H9 (cell line): Measurements from ENCODE around the gene NTSR2. TPM values are rescaled to one million over a fixed set of nuclear protein-coding genes. Genes with fewer than 3 reads are reported as not detected.

Experiments
- DNase-seq: peaks from one replicate; pipeline ENCODE4 v3.0.0-alpha.2; 2017
- H2AFZ ChIP-seq: one replicate; pipeline ENCODE4 v1.6.1; 2013; ENCODE audit warnings: mild to moderate bottlenecking, low read length, control low read depth, moderate library complexity
- H2AK5ac ChIP-seq: 2 replicates; pipeline ENCODE4 v1.6.1; 2013; ENCODE audit warnings: low read length, control low read depth, mixed read lengths; ENCODE audit not compliant: insufficient read length
- H2BK120ac ChIP-seq: one replicate; pipeline ENCODE4 v1.6.1; 2013; ENCODE audit warnings: low read depth, mild to moderate bottlenecking, low read length, control low read depth, inconsistent platforms; ENCODE audit not compliant: poor library complexity, severe bottlenecking
- H2BK12ac ChIP-seq: 2 replicates; pipeline ENCODE4 v1.6.1; 2013; ENCODE audit warnings: low read length, control low read depth, mixed read lengths, low read depth; ENCODE audit not compliant: insufficient read length
- H2BK15ac ChIP-seq: 2 replicates; pipeline ENCODE4 v1.6.1; 2013; ENCODE audit warnings: low read depth, low read length, control low read depth
- H2BK20ac ChIP-seq: one replicate; pipeline ENCODE4 v1.6.1; 2013; ENCODE audit warnings: low read depth, mild to moderate bottlenecking, low read length, control low read depth, inconsistent platforms; ENCODE audit not compliant: poor library complexity, severe bottlenecking
- H2BK5ac ChIP-seq: 2 replicates; pipeline ENCODE4 v1.6.1; 2013; ENCODE audit warnings: low read length, control low read depth, mixed read lengths; ENCODE audit not compliant: insufficient read length
- H3K14ac ChIP-seq: 2 replicates; pipeline ENCODE4 v1.6.1; 2013; ENCODE audit warnings: low read length, control low read depth; ENCODE audit not compliant: insufficient read depth
- H3K18ac ChIP-seq: 2 replicates; pipeline ENCODE4 v1.6.1; 2013; ENCODE audit warnings: low read depth, mild to moderate bottlenecking, mixed read lengths, low read length, control low read depth; ENCODE audit not compliant: insufficient read length
- H3K23ac ChIP-seq: 2 replicates; pipeline ENCODE4 v1.6.1; 2013; ENCODE audit warnings: low read length, control low read depth, mixed read lengths, low read depth; ENCODE audit not compliant: insufficient read length
- H3K23me2 ChIP-seq: 2 replicates; pipeline ENCODE4 v1.6.1; 2013; ENCODE audit warnings: low read depth, mild to moderate bottlenecking, mixed read lengths, low read length, control low read depth; ENCODE audit not compliant: insufficient read length, poor library complexity, severe bottlenecking
- H3K27ac ChIP-seq: 2 replicates; pipeline ENCODE4 v1.5.1; 2013; ENCODE audit warnings: low read length, control low read depth, mixed read lengths, low read depth; ENCODE audit not compliant: insufficient read length
- H3K27me3 ChIP-seq: 2 replicates; pipeline ENCODE4 v1.6.1; 2013; ENCODE audit warnings: low read length, control low read depth, inconsistent platforms; ENCODE audit not compliant: insufficient read depth
- H3K4ac ChIP-seq: 2 replicates; pipeline ENCODE4 v1.6.1; 2013; ENCODE audit warnings: low read depth, mild to moderate bottlenecking, control low read depth, inconsistent platforms, low read length, moderate library complexity
- H3K4me1 ChIP-seq: 2 replicates; pipeline ENCODE4 v1.6.1; 2013; ENCODE audit warnings: low read length, control low read depth, inconsistent platforms; ENCODE audit not compliant: insufficient read depth
- H3K4me2 ChIP-seq: 2 replicates; pipeline ENCODE4 v1.6.1; 2013; ENCODE audit warnings: low read length, control low read depth, mixed read lengths; ENCODE audit not compliant: insufficient read length, insufficient read depth
- H3K56ac ChIP-seq: 2 replicates; pipeline ENCODE4 v1.6.1; 2013; ENCODE audit warnings: low read depth, mild to moderate bottlenecking, mixed read lengths, low read length, control low read depth; ENCODE audit not compliant: insufficient read length
- H3K79me1 ChIP-seq: 2 replicates; pipeline ENCODE4 v1.6.1; 2013; ENCODE audit warnings: low read depth, mild to moderate bottlenecking, moderate library complexity, low read length, control low read depth, inconsistent platforms; ENCODE audit not compliant: insufficient read depth, poor library complexity, severe bottlenecking
- H3K79me2 ChIP-seq: 2 replicates; pipeline ENCODE4 v1.6.1; 2013; ENCODE audit warnings: low read length, control low read depth, inconsistent platforms; ENCODE audit not compliant: insufficient read depth
- H3K9ac ChIP-seq: 2 replicates; pipeline ENCODE4 v1.6.1; 2013; ENCODE audit warnings: low read length, control low read depth, mixed read lengths; ENCODE audit not compliant: insufficient read length; ENCODE audit errors: extremely low read depth
- H3K9me3 ChIP-seq: one replicate; pipeline ENCODE4 v1.6.1; 2013; ENCODE audit warnings: low read depth, low read length, inconsistent platforms; ENCODE audit not compliant: control insufficient read depth
- H3T11ph ChIP-seq: one replicate; pipeline ENCODE4 v1.6.1; 2013; ENCODE audit warnings: mild to moderate bottlenecking, low read length, control low read depth, inconsistent platforms
- H4K20me1 ChIP-seq: one replicate; pipeline ENCODE4 v1.6.1; 2013; ENCODE audit not compliant: control insufficient read depth, insufficient read length, insufficient read depth
- H4K5ac ChIP-seq: 2 replicates; pipeline ENCODE4 v1.6.1; 2013; ENCODE audit warnings: low read depth, mild to moderate bottlenecking, mixed read lengths, low read length, control low read depth; ENCODE audit not compliant: insufficient read length
- H4K8ac ChIP-seq: replicated peaks from 2 replicates; pipeline ENCODE4 v1.6.1; 2013; ENCODE audit warnings: low read length, control low read depth, mixed read lengths, low read depth; ENCODE audit not compliant: insufficient read length
- H4K91ac ChIP-seq: 2 replicates; pipeline ENCODE4 v1.6.1; 2013; ENCODE audit warnings: low read depth, mild to moderate bottlenecking, moderate library complexity, mixed read lengths, low read length, control low read depth; ENCODE audit not compliant: insufficient read length
- H3K27ac Mint-ChIP-seq, 3 experiments: 2 replicates in 2 of 3; 3 replicates in 1 of 3; pipeline ENCODE4 v1.8.0; 2020 to 2021; ENCODE audit warnings: mixed read lengths in 3 of 3, mild to moderate bottlenecking in 1 of 3, moderate library complexity in 1 of 3
- H3K27me3 Mint-ChIP-seq: 2 replicates; pipeline ENCODE4 v1.8.0; 2021; ENCODE audit warnings: low read depth, mild to moderate bottlenecking, moderate library complexity, mixed read lengths
- H3K36me3 Mint-ChIP-seq, 3 experiments: 2 replicates in 2 of 3; 3 replicates in 1 of 3; pipeline ENCODE4 v1.8.0; 2020 to 2021; ENCODE audit warnings: low read depth in 3 of 3, mixed read lengths in 3 of 3; ENCODE audit not compliant: insufficient read depth in 1 of 3
- H3K4me1 Mint-ChIP-seq, 2 experiments: 2 replicates each; pipeline ENCODE4 v1.8.0; 2020; ENCODE audit warnings: mixed read lengths in 2 of 2
- H3K4me3 Mint-ChIP-seq, 2 experiments: 2 replicates in 1 of 2; 3 replicates in 1 of 2; pipeline ENCODE4 v1.8.0; 2020 to 2021; ENCODE audit warnings: mild to moderate bottlenecking in 2 of 2, mixed read lengths in 2 of 2, moderate library complexity in 1 of 2
- H3K9me3 Mint-ChIP-seq, 2 experiments: 2 replicates in 1 of 2; 3 replicates in 1 of 2; pipeline ENCODE4 v1.8.0; 2020; ENCODE audit warnings: mild to moderate bottlenecking in 2 of 2, mixed read lengths in 2 of 2, moderate library complexity in 1 of 2
- CTCF ChIP-seq: fragments of 200-600 bp; sonication (generic); conservative IDR thresholded peaks from 3 replicates; pipeline ENCODE4 v1.8.0; 2021; ENCODE audit warnings: antibody characterized with exemption, mild to moderate bottlenecking
- WGBS: extraction: QIAGEN DNeasy Blood & Tissue Kit; methylation state at CpG from one replicate; pipeline ENCODE4 v1.1.7; 2013; ENCODE audit warnings: missing lambda C conversion rate, low lambda C conversion rate, mixed read lengths; ENCODE audit not compliant: insufficient read length; ENCODE audit errors: extremely low coverage; 5-methylcytosine and 5-hydroxymethylcytosine counted together
- total RNA-seq: library from RNA; stranded (reverse); gene quantifications from 2 replicates; pipeline ENCODE4 v1.2.1, GENCODE V29; 2021

The NTSR2 gene
- total RNA-seq, 1 experiment from 2014 or later: not detected

GRCh38 chr2:11618708-11619062 lies 51.3 kb downstream of the NTSR2 start:
- H3K4me1 Mint-ChIP-seq: no peaks in the 10 kb centered on the region
- no peak overlapping the region for H3K4me3 Mint-ChIP-seq
- H3K4me1 ChIP-seq: no peaks in the 10 kb centered on the region
- WGBS: no CpG with 5 or more reads among the region's 20 CpGs
- DNase-seq: no peak
- H3K9me3 Mint-ChIP-seq: no peaks in the 10 kb centered on the region
- no peak overlapping the region for H2BK120ac ChIP-seq
- H3K27me3 Mint-ChIP-seq: no peaks in the 10 kb centered on the region
- no peak overlapping the region for H3K18ac ChIP-seq
- no peak overlapping the region for H3K27ac Mint-ChIP-seq
- H3K9me3 ChIP-seq: no peaks in the 10 kb centered on the region
- no peak overlapping the region for H3K4ac ChIP-seq
- H2AFZ ChIP-seq: no peak overlapping the region
- H2AK5ac ChIP-seq: no peak overlapping the region
- H3K9ac ChIP-seq: no peak overlapping the region
- H2BK15ac ChIP-seq: no peak overlapping the region
- no peak overlapping the region for H3T11ph ChIP-seq
- no peak overlapping the region for H2BK5ac ChIP-seq
- H3K56ac ChIP-seq: no peak overlapping the region
- peaks cover 23 to 31% (median 23%) of the 10 kb centered on the region in 3 experiments for H3K36me3 Mint-ChIP-seq
- no peak overlapping the region for H3K27ac ChIP-seq
- H3K4me2 ChIP-seq: no peak overlapping the region
- no peaks in the 10 kb centered on the region for H3K23me2 ChIP-seq
- H4K5ac ChIP-seq: no peak overlapping the region
- no peak overlapping the region for H3K23ac ChIP-seq
- H2BK20ac ChIP-seq: no peak overlapping the region
- H2BK12ac ChIP-seq: no peak overlapping the region
- H3K79me1 ChIP-seq: no peaks in the 10 kb centered on the region
- H4K8ac ChIP-seq: no peak overlapping the region
- H4K91ac ChIP-seq: no peak overlapping the region
- TF ChIP-seq CTCF: no peak
- H4K20me1 ChIP-seq: no peaks in the 10 kb centered on the region
- no peaks in the 10 kb centered on the region for H3K27me3 ChIP-seq
- H3K14ac ChIP-seq: no peak overlapping the region; the same call in 1 of the 2 replicates
- no peaks in the 10 kb centered on the region for H3K79me2 ChIP-seq
